GM04503 (cell line): Measurements from ENCODE around the gene CFAP299.
"Not testable (repeated sequence)": the region's sequence is repeated elsewhere in the genome, so short reads cannot be mapped to it uniquely, and the experiment has no call there.

Experiments used
- DNase-seq: peaks from one replicate; pipeline ENCODE4 v3.0.0-alpha.2; 2012; ENCODE audit warnings: low read depth

The CFAP299 gene

GRCh38 chr4:80390178-80390577 is 54.6 kb downstream of the CFAP299 start:
- DNase-seq = no peak

- peak; percentile 35 for DNase-seq
These were observed 57.9 kb downstream of the CFAP299 start for GRCh38 chr4:80393246-80393969.

- no peak for DNase-seq
These were observed 58.4 kb downstream of the CFAP299 start for GRCh38 chr4:80393970-80394250.

GRCh38 chr4:80407246-80407645 is 71.7 kb downstream of the CFAP299 start:
- peak; percentile 77 for DNase-seq

- DNase-seq = no peak
These were observed 74.3 kb downstream of the CFAP299 start for GRCh38 chr4:80409809-80410208.

- DNase-seq = no peak
These were observed 76.8 kb downstream of the CFAP299 start for GRCh38 chr4:80412322-80412721.

- no peak for DNase-seq
These were observed 77.6 kb downstream of the CFAP299 start for GRCh38 chr4:80413086-80413485.

GRCh38 chr4:80417019-80417418 is 81.5 kb downstream of the CFAP299 start:
- no peak for DNase-seq

- no peak for DNase-seq
These were observed 84.4 kb downstream of the CFAP299 start for GRCh38 chr4:80419946-80420345.

- no peak for DNase-seq
These were observed 85.1 kb downstream of the CFAP299 start for GRCh38 chr4:80420638-80421037.

GRCh38 chr4:80422727-80423404 is 87.3 kb downstream of the CFAP299 start:
- no peak for DNase-seq

- DNase-seq = peak; percentile 24
These were observed 88.2 kb downstream of the CFAP299 start for GRCh38 chr4:80423553-80424224.

GRCh38 chr4:80424225-80424581 is 88.7 kb downstream of the CFAP299 start:
- no peak for DNase-seq

- DNase-seq = no peak
These were observed 89.9 kb downstream of the CFAP299 start for GRCh38 chr4:80425124-80426100.

GRCh38 chr4:80431203-80431965 is 95.9 kb downstream of the CFAP299 start:
- DNase-seq = no peak

GRCh38 chr4:80434238-80434637 is 98.7 kb downstream of the CFAP299 start:
- no peak for DNase-seq

- DNase-seq = no peak
These were observed 102.5 kb downstream of the CFAP299 start for GRCh38 chr4:80438016-80438415.

GRCh38 chr4:80439294-80440061 is 103.9 kb downstream of the CFAP299 start:
- not testable (repeated sequence) for DNase-seq

GRCh38 chr4:80446248-80446647 is 110.7 kb downstream of the CFAP299 start:
- peak; percentile 13 for DNase-seq

- peak; percentile 48 for DNase-seq
These were observed 111.1 kb downstream of the CFAP299 start for GRCh38 chr4:80446664-80447063.

GRCh38 chr4:80447493-80447892 is 112.0 kb downstream of the CFAP299 start:
- DNase-seq = no peak
